Gastroesophageal sphincter (tissue), 3 donors: ENCODE data around the gene GPD1.

Experiments used
- CTCF ChIP-seq, 4 experiments: fragments of 200-600 bp in 2 of 4; fragments of 450-650 bp in 2 of 4; sonication (generic) in 1 of 4; IDR thresholded peaks; one replicate each; pipeline ENCODE4 v1.5.1; 2017 to 2019; ENCODE audit warnings: antibody characterized with exemption in 4 of 4, mild to moderate bottlenecking in 2 of 4, moderate library complexity in 2 of 4
- EP300 ChIP-seq: sonication (generic); formaldehyde crosslinking; IDR thresholded peaks from one replicate; pipeline ENCODE4 v1.6.1; 2017; ENCODE audit warnings: antibody characterized with exemption, mild to moderate bottlenecking
- POLR2A ChIP-seq, 2 donors: fragments of 450-650 bp; IDR thresholded peaks; one replicate each; pipeline ENCODE4 v1.6.1; 2017; ENCODE audit warnings: antibody characterized with exemption in 2 of 2, mild to moderate bottlenecking in 2 of 2, moderate library complexity in 1 of 2
- POLR2AphosphoS5 ChIP-seq: sonication (generic); formaldehyde crosslinking; IDR thresholded peaks from one replicate; pipeline ENCODE4 v1.6.1; 2017; ENCODE audit warnings: antibody characterized with exemption

- TF ChIP-seq EP300 (no peak), CTCF (IDR thresholded peaks at IDR 0.05) (no peak), POLR2A (IDR thresholded peaks at IDR 0.05) (no peak), POLR2AphosphoS5 (no peak)
Measured at GRCh38 chr12:50062728-50063460, 40.9 kb upstream of the GPD1 start.
